Measurements from ENCODE around the gene PSMB8. TPM values are rescaled to one million over a fixed set of nuclear protein-coding genes. Genes with fewer than 3 reads are reported as not detected.

PSMB8 gene
- total RNA-seq, 1 donor: 36.2 TPM

DNA sequence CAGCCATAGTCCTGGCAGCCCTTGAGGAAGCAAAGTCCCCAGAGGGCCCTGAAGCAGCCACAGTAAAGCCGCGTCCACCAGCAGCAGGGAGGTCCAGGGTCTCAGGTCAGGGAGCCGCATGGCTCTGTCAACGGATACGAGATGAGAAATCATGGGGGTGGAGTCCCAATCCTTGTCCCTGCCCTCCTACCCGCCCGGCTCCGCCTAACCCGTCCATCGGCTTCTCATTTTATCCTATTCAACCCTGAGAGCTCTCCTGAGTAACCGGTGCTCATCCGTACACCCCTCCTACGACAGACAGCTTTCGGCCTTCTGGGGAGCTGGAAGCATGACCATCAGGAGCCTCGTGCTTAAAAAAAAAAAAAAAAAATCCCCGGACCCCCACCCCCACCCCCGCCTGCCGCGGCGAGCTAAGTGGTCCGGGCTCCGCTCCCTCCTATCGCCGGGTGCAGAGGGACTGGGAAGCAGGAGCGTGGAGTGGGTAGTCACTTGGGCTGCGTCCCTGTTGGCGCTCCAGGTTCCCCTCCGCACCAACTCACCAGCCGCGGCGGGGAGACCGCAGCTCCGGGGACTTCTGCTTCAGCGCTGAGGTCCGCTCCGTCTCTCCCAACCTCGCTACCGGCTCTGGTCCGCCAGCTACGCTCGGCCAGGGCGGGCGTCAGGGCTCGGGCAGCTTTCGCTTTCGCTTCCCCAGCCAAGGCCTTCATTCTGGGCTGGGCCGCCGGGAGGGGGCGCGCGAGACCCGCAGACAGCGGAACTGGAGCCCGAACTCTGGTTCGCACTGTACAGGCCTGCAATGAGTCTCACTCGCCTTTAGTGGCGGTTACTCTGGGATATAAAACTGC lies 5.5 kb downstream of the PSMB8 start, which contains the start of gene TAP2:
Gene TAP2 (minus strand): TSS at position 626 of the 845 bp plus-strand sequence. CDS start 506 bp downstream, at position 120.
- TF ChIP-seq, protein P1, sequence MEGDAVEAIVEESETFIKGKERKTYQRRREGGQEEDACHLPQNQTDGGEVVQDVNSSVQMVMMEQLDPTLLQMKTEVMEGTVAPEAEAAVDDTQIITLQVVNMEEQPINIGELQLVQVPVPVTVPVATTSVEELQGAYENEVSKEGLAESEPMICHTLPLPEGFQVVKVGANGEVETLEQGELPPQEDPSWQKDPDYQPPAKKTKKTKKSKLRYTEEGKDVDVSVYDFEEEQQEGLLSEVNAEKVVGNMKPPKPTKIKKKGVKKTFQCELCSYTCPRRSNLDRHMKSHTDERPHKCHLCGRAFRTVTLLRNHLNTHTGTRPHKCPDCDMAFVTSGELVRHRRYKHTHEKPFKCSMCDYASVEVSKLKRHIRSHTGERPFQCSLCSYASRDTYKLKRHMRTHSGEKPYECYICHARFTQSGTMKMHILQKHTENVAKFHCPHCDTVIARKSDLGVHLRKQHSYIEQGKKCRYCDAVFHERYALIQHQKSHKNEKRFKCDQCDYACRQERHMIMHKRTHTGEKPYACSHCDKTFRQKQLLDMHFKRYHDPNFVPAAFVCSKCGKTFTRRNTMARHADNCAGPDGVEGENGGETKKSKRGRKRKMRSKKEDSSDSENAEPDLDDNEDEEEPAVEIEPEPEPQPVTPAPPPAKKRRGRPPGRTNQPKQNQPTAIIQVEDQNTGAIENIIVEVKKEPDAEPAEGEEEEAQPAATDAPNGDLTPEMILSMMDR (IDR thresholded peaks at IDR 0.05; ENCODE audit: insufficient read depth, low read length): peak; percentile 92
- peak; percentile 90 for DNase-seq (ENCODE audit: low read depth)
- peak within 1 kb of the TSS; percentile 90 for H3K4me3 ChIP-seq (ENCODE audit: low read depth, low read length)

DNA sequence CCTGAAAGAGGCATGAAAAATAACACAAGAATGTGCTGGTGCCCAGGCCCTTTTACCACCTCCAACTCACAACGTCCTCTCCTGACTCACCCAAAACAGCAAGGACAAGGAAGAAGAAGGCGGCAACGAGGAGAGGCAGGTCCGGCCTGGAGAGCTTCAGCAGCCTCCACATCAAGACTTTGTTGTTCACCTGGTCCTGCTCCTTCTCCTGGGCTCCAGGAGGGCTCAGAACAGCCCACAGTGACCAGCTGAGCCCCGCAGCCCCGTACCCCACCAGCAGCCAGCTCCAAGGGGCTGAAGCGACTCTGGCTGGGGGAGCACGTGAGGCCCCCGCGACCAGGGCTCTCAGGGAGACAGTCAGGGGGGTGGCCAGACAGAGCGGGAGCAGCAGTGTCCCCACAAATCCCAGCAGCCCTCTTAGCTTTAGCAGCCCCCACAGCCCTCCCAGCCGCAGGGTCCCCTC lies 6.2 kb downstream of the PSMB8 start:
- H3K4me3 ChIP-seq (ENCODE audit: low read depth, low read length): peak overlapping the region; percentile 90
- no peak for DNase-seq (ENCODE audit: low read depth)
- TF ChIP-seq, protein P1 (IDR thresholded peaks at IDR 0.05; ENCODE audit: insufficient read depth, low read length): no peak

DNA sequence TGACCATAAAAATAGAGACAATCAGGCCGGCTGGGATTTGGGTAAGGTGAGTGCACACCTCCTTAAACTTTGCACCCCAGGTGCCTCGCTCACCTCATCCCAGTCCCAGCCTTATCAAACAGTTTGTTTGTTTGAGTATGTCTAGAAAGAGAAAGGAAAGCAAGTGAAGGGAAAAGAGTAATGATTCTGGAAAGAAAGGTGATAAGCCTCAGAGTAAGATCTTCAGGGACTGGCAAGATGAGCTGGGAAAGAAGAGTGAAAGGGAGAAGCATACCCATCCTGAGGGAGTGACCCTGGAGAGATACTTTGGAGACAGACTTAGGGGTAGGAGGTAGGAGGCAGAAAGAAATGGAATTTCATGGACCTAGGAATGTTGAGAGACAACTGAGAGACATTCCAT lies 7.0 kb downstream of the PSMB8 start:
- H3K4me3 ChIP-seq (ENCODE audit: low read depth, low read length): no peak overlapping the region
- TF ChIP-seq, protein P1 (IDR thresholded peaks at IDR 0.05; ENCODE audit: insufficient read depth, low read length): no peak
- DNase-seq (ENCODE audit: low read depth): no peak

DNA sequence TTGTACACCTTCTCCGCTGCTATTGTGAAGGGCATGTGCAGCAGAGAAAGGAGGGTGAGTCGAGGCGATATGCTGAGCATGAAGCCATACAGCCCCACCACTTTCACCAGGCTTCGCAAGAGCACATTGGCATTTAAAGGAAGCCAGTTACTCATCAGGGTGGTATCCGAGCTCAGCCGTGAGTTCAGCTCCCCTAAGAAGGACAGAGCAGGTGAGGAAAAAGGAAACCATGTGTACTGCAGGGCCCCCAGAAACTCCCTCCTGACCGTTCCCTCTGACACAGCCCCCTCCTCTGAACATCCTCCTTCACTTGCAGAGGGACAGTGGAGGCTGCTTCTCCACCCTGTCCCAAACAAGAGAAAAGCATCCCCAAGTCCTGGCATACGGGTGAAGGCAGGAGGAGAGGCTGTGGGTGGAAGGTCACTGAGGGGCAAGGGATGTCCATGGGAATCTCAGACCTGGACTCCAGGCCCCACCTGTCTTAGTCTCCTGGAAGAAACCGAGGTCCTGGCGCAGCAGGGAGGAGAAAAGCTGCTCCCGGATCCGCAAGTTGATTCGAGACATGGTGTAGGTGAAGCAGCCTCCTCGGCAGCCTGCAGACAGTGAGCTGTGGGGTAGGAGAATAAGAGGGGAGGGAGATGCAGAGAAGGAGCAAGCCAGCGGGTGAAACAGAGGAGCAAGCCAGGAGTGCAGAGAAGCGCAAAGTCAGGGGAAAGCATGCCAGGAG lies 8.5 kb downstream of the PSMB8 start:
- no peak for DNase-seq (ENCODE audit: low read depth)
- H3K4me3 ChIP-seq (ENCODE audit: low read depth, low read length): no peak overlapping the region
- TF ChIP-seq, protein P1 (IDR thresholded peaks at IDR 0.05; ENCODE audit: insufficient read depth, low read length): no peak

DNA sequence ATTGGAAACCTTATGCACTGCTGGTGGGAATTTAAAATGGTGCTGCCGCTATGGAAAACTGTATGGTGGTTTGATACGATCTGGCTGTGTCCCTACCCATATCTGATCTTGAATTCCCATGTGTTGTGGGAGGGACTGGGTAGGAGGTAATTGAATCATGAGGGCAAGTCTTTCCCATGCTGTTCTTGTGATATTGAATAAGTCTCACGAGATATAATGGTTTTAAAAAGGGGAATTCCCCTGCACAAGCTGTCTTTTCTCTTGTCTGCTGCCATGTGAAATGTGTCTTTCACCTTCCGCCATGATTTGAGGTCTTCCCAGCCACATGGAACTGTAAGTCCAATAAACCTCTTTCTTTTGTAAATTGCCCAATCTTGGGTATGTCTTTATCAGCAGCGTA lies 10.2 kb downstream of the PSMB8 start:
- TF ChIP-seq, protein P1 (IDR thresholded peaks at IDR 0.05; ENCODE audit: insufficient read depth, low read length): no peak
- DNase-seq (ENCODE audit: low read depth): no peak
- H3K4me3 ChIP-seq (ENCODE audit: low read depth, low read length): no peak overlapping the region

DNA sequence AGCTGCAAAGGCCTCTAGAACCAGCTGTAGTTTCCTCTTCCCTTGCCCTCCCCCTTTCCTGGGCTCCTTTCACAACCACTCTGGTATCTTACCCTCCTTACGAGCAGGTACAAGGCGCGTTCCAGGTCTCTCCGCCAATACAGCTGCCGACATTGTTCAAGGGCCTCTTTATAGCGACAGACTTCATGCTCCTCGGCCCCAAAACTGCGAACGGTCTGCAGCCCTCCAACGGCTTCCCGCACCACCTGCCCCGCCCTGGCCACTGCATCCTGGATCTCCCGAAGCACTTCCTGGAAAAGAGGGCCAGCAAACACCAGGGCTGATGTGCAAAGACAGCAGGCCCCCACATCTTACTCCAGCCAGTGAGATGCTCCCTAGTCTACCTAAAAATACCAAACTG lies 11.3 kb downstream of the PSMB8 start:
- TF ChIP-seq, protein P1 (IDR thresholded peaks at IDR 0.05; ENCODE audit: insufficient read depth, low read length): no peak

More for the DNA sequence above, 11.3 kb downstream of the PSMB8 start:
- H3K4me3 ChIP-seq (ENCODE audit: low read depth, low read length): no peak overlapping the region
- no peak for DNase-seq (ENCODE audit: low read depth)
